Activated CD4-positive, alpha-beta T cell treated with anti-CD3 and anti-CD28 coated beads for 24 hours (primary cell): ENCODE data around the gene MMP20.

ENCODE experiments used
- DNase-seq, 2 donors: peaks; one replicate each; pipeline ENCODE4 v3.0.0-alpha.2; 2020; ENCODE audit warnings: low read depth in 2 of 2

The MMP20 gene

GRCh38 chr11:102555091-102555490 is 70.0 kb downstream of the MMP20 start:
- DNase-seq = no peak

DNA sequence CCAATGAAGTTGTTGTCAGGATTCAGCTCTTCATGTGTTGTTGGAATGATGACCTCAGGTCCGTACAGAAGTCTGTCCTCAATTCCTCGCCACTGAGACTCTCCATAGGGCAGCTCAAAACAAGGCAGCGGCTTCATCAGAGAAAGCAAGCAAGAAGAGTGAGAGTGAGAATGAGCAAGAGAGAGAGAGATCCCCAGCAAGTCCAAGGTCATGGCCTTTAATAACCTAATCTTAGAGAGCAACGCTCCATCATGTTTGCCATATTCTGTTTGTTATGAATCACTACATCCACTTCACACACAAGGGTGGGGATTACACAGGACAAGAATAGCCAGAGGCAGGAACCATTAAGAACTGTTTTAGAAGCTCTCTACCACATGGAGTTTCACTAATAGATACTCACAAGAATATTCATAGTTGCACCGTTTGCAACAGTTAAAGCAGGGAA is 71.3 kb downstream of the MMP20 start:
- DNase-seq = no peak

GRCh38 chr11:102552447-102553194 is 72.5 kb downstream of the MMP20 start:
- DNase-seq = no peak

GRCh38 chr11:102552020-102552419 is 73.1 kb downstream of the MMP20 start:
- DNase-seq = no peak

DNA sequence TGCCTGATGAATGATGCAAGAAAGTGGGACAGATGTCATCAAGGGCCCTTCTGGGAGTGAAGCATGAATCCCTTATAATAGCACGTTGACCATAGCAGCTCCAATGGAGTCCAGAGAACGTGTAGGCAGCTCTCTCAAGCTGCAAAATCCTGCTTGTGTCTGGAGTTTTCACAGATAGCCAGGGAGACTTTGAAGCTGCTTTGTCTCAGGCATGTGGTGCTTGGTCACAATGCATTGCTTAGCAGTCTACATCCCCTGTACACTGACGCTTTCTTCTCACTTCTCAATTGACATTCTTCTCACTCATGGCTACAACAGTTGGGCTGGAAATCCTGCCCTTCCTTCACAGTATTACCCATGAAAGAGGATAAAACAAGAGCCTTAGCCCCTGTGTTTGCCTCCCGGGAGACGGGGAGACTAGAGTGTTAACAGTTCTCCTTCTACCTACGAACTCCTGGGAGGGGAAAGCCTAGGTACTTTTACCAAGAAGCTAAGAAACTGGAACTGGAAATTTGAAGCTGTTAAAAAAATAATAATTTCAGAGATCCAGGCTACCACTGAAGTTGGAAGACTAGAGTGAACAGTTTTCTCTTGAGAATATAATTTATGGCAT is 73.9 kb downstream of the MMP20 start:
- no peak for DNase-seq

DNA sequence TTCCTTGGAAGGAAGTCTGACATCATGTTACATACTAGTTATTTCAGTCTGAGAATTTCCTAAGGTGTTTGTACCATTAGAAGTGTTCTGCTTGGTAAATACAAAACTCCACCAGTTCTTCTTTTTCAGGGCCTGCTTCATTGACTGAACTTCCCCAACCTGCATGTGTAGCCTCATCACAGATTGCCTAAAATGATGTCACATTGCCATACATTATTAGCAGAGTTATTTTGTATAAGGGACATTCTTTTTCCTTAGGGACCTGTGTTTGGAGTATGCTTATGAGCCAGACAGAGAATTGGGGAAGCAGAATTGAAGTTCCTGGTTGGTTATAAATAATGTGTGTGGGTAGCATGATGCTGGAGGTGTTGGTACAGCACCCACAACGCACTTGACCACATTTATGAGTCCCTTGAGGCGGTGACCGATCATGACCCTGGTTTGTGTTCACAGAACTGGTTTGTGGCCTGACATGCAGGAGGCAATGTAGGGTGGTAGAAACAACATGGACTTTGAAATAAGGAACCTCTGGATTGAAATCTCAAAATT is 78.1 kb downstream of the MMP20 start:
- DNase-seq = no peak

- DNase-seq = no peak
Observed at GRCh38 chr11:102546427-102546826, 78.7 kb downstream of the MMP20 start.

DNA sequence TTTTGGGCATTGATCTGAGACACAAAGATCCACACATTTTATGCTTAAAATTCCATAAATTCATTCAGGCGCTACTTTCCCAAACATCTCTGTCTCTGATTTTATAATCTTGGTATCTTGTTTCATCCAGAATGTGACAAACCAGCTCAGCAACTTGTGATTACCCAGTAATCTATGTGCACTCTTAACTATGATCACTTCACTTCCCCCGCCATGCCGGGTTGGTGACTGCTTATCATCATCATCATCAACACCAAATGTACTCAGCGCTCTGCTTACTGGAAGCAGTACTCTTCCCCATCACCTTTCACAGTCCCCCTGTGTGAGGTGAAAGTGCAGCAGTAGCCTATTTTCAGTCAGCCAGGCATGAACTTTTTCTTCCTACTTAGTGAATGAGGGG is 79.4 kb downstream of the MMP20 start:
- no peak for DNase-seq

DNA sequence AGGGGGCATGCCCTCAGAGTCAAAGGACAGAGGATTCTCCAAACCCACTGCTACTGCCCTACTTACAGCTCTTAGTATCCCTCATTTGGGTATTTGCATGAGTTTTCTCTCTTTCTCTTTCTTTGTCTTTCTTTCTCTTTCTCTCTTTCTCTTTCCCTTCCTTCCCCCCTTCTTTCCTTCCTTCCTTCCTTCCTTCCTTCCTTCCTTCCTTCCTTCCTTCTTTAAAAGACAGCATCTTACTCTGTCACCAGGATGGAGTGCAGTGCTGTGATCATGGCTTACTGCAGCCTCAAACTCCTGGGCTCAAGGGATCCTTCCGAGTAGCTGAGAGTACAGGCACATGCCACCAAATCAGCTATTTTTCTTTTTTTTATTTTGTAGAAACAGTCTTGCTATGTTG is 80.5 kb downstream of the MMP20 start:
- no peak for DNase-seq

GRCh38 chr11:102539567-102539966 is 85.6 kb downstream of the MMP20 start:
- no peak for DNase-seq

DNA sequence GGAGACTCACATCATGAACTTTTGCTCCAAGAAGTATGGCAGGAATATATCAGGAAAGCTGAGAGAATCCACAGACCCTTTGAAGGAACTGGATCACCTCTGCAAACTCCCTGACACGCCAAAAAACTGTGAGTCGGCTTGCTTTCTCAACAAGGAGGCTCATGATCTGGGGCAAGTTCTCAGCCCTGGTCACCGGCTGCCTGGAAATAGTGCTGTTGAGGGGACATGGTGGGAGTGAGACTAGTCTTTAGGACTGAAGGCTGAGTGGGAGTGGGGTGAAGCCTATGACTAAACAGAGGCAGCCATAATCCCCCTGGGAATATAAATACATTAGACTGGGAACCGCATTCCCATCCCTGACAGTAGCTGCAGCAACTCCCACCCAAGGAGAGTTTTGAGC is 86.2 kb downstream of the MMP20 start:
- no peak for DNase-seq

GRCh38 chr11:102534261-102534872 is 90.8 kb downstream of the MMP20 start:
- no peak for DNase-seq

- DNase-seq = no peak
Observed at GRCh38 chr11:102530558-102530957, 94.6 kb downstream of the MMP20 start, which contains the start of gene MMP7. Gene MMP7 (minus strand): TSS chr11:102530747. CDS start chr11:102530700, 47 bp downstream.

DNA sequence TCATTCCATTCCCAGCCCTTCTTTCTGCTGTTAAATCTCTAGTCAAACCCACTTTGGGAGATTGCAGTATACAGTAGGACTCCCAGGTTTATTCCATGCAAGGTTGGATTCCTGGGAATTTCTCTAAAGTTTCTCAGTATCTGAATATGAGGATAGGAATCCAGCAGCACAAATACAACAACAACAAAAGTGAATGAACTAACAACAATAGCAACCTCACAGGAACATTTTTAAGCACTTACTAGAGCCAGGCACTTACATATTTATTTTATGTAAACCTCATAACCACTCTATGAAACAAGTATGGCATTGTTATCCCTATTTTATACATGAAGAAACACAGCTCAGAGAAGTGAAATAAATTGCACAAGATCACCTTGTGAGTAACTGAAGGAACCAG is 96.5 kb downstream of the MMP20 start:
- no peak for DNase-seq

DNA sequence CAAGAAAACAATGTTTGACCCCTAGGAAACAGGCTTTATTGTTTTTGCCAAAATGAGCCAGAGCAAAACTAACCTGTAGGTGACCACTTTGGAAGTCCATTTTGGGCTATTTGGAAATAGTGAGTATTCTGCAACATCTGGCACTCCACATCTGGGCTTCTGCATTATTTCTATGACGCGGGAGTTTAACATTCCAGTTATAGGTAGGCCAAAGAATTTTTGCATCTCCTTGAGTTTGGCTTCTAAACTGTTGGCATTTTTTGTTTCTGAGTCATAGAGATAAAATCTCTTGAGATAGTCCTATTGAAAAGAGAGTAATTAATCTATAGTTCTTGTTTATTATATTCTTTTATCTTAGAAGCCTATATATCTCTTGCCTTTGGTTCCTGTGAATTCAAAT is 97.4 kb downstream of the MMP20 start:
- DNase-seq = no peak

- no peak for DNase-seq
Observed at GRCh38 chr11:102527041-102527440, 98.1 kb downstream of the MMP20 start.
